MCF 10A (cell line): Measurements from ENCODE around the gene NPHS1. TPM values are rescaled to one million over a fixed set of nuclear protein-coding genes. Genes with fewer than 3 reads are reported as not detected.
A peak's percentile ranks its signal among the peaks of the same experiment; 100 is the strongest.

ENCODE experiments used
- BruUV-seq: library from RNA; stranded (reverse); fragments of 400-500 nt; replicated peaks from 2 replicates; lab custom pipeline; 2021; lab: Mats Ljungman, UMichigan
- CTCF ChIA-PET: fragments of 300-600 bp; sonication (Branson Sonifier 250); formaldehyde crosslinking; extraction: SDS; loops from one replicate; lab custom pipeline; 2021; ENCODE audit warnings: antibody characterized with exemption, inconsistent platforms; lab: Yijun Ruan, JAX
- POLR2A ChIA-PET: fragments of 300-600, 350-650 bp; sonication (Branson Sonifier 250); formaldehyde crosslinking; extraction: SDS; loops from one replicate; lab custom pipeline; 2020; ENCODE audit warnings: antibody characterized with exemption, inconsistent platforms; lab: Yijun Ruan, JAX
- DNase-seq: peaks from one replicate; pipeline ENCODE4 v3.0.0-alpha.2; 2018; ENCODE audit not compliant: unreplicated experiment
- H3K27ac Mint-ChIP-seq: one replicate; pipeline ENCODE4 v1.8.0; 2022; ENCODE audit warnings: mild to moderate bottlenecking, low read depth, mixed read lengths; ENCODE audit not compliant: unreplicated experiment
- H3K27me3 Mint-ChIP-seq: one replicate; pipeline ENCODE4 v1.8.0; 2022; ENCODE audit warnings: mixed read lengths; ENCODE audit not compliant: insufficient read depth, unreplicated experiment
- H3K36me3 Mint-ChIP-seq: one replicate; pipeline ENCODE4 v1.8.0; 2022; ENCODE audit warnings: mild to moderate bottlenecking, moderate library complexity, mixed read lengths; ENCODE audit not compliant: insufficient read depth, unreplicated experiment
- H3K4me1 Mint-ChIP-seq: one replicate; pipeline ENCODE4 v1.8.0; 2022; ENCODE audit warnings: mixed read lengths; ENCODE audit not compliant: insufficient read depth, unreplicated experiment
- H3K4me3 Mint-ChIP-seq: one replicate; pipeline ENCODE4 v1.8.0; 2022; ENCODE audit warnings: mild to moderate bottlenecking, moderate library complexity, mixed read lengths; ENCODE audit not compliant: unreplicated experiment
- H3K9me3 Mint-ChIP-seq: one replicate; pipeline ENCODE4 v1.8.0; 2022; ENCODE audit warnings: mixed read lengths; ENCODE audit not compliant: unreplicated experiment
- intact Hi-C: fragments of 100-400 bp; cut with micrococcal nuclease; formaldehyde crosslinking; loops from 2 replicates; pipeline ENCODE4 v1.14.1; 2022
- total RNA-seq: library from RNA; stranded (reverse); gene quantifications from 2 replicates; pipeline ENCODE4 v1.2.3, GENCODE V29; 2022
- TF ChIP-seq, protein P1 (sequence below): fragments of 200-600 bp; IDR thresholded peaks from one replicate; pipeline ENCODE4 v1.8.0; 2022; ENCODE audit warnings: antibody characterized with exemption, mild to moderate bottlenecking; ENCODE audit not compliant: unreplicated experiment

NPHS1 gene
- total RNA-seq, 1 experiment from 2014 or later = not detected

DNA sequence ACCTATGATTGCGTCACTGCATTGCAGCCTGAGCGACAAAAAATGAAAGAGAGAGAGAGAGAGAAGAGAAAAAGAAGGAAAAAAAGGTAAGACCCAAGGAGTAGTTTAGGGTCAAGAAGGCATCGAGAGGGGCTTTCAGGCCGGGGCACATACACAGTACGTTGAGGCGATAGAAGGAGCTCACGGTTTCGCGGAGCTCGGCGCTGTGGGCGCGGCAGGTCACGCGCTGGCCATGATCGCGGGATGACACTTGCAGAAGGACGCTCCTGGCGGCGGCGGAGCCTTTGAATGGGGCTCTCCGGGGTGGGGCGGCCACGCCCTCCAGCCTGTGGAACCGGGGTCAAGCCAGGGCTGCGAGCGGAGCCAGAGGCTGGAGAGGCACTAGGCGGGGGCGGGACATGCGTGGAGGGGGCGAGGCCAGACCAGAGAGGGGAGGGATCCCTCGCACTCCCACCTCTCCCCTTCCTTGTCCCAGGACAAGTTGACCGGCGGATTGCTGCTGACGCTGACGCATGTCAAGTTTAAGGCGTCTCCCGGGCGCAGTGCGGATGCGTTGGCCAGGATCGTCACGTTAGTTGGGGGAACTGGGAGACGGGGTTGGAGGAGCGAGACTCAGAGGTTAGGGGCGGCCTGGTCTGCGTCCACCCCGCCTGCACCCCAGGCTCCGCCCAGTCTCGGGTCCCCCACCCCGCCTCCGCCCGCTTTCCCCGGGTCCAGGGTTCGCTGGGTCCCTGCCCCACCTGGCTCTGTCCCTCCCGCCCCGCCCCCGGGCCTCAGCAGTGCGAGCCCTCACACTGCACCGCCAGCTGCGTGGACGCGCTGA, 6.9 kb downstream of the NPHS1 start:
- TF ChIP-seq, protein P1, sequence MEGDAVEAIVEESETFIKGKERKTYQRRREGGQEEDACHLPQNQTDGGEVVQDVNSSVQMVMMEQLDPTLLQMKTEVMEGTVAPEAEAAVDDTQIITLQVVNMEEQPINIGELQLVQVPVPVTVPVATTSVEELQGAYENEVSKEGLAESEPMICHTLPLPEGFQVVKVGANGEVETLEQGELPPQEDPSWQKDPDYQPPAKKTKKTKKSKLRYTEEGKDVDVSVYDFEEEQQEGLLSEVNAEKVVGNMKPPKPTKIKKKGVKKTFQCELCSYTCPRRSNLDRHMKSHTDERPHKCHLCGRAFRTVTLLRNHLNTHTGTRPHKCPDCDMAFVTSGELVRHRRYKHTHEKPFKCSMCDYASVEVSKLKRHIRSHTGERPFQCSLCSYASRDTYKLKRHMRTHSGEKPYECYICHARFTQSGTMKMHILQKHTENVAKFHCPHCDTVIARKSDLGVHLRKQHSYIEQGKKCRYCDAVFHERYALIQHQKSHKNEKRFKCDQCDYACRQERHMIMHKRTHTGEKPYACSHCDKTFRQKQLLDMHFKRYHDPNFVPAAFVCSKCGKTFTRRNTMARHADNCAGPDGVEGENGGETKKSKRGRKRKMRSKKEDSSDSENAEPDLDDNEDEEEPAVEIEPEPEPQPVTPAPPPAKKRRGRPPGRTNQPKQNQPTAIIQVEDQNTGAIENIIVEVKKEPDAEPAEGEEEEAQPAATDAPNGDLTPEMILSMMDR = no peak
- peaks cover 6% of the 10 kb centered on the region for H3K36me3 Mint-ChIP-seq
- peaks cover 11% of the 10 kb centered on the region for H3K9me3 Mint-ChIP-seq
- no peak overlapping the region for H3K27ac Mint-ChIP-seq
- intact Hi-C loops = no loop called here
- peaks cover 51% of the 10 kb centered on the region for H3K27me3 Mint-ChIP-seq
- no peak for DNase-seq
- ChIA-PET CTCF (no interaction called here), POLR2A (no interaction called here)
- peaks cover 11% of the 10 kb centered on the region for H3K4me1 Mint-ChIP-seq
- no TSS peak for BruUV-seq
- H3K4me3 Mint-ChIP-seq = peak overlapping the region; percentile 59

DNA sequence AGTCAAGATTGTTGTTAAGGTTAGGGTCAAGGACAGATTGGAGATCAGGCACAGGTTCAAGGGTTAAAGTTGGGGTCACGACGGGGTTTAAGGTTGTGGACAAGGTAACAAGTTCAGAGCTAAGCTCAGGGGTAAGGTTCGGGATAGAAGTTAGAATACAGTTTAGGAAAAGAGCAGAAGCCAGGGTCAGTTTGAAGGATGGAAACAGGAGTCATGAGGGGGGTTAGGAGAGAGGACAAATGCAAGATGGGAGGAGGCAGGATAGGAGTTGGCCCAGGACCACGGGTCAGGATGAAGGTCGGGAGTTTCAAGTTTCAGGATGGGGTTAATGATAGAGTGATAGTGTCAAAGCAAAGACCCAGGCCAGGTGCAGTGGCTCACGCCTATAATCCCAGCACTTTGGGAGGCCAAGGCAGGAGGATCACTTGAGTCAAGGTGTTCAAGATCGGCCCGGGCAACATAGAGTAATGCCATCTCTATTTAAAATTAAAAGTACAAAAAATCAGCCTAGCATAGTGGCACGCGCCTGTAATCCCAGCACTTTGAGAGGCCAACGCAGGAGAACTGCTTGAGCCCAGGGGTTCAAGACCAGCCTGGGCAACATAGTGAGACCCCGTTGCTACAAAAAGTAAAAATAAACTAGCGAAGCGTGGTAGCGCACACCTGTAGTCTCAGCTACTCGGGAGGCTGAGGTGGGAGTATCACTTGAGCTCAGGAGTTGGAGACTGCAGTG, 7.7 kb downstream of the NPHS1 start:
- CTCF ChIA-PET = no interaction called here
- H3K27ac Mint-ChIP-seq = no peak overlapping the region
- H3K4me1 Mint-ChIP-seq = peaks cover 11% of the 10 kb centered on the region
- TF ChIP-seq, protein P1 = no peak
- no TSS peak for BruUV-seq
- H3K27me3 Mint-ChIP-seq = peaks cover 48% of the 10 kb centered on the region
- no peak for DNase-seq
- peaks cover 6% of the 10 kb centered on the region for H3K36me3 Mint-ChIP-seq
- POLR2A ChIA-PET = interaction anchor here (0.5 kb wide), 1 partner anchor 165 kb away, joined by 4 read pairs; no protein-coding TSS in a partner anchor
- peak overlapping the region; percentile 59 for H3K4me3 Mint-ChIP-seq
- intact Hi-C loops = no loop called here
- H3K9me3 Mint-ChIP-seq = peaks cover 11% of the 10 kb centered on the region

- Mint-ChIP-seq H3K4me1 (peaks cover 11% of the 10 kb centered on the region), H3K27ac (no peak overlapping the region), H3K27me3 (peaks cover 48% of the 10 kb centered on the region), H3K36me3 (peaks cover 6% of the 10 kb centered on the region), H3K4me3 (no peak overlapping the region), H3K9me3 (peaks cover 11% of the 10 kb centered on the region)
- ChIA-PET POLR2A (interaction anchor here (0.5 kb wide), 1 partner anchor 165 kb away, joined by 4 read pairs; no protein-coding TSS in a partner anchor), CTCF (no interaction called here)
- TF ChIP-seq, protein P1 = no peak
- intact Hi-C loops = no loop called here
- no peak for DNase-seq
- BruUV-seq = no TSS peak
Observed at GRCh38 chr19:35843676-35844481, 8.4 kb downstream of the NPHS1 start.
